DND-41 (cell line): ENCODE results near the gene ARHGAP25.

Source experiments
- EZH2 ChIP-seq: IDR thresholded peaks from 3 replicates; pipeline ENCODE4 v1.6.1; 2012; ENCODE audit warnings: borderline replicate concordance, low read depth, mild to moderate bottlenecking, moderate library complexity, low read length, inconsistent platforms; ENCODE audit not compliant: severe bottlenecking
- TF ChIP-seq, protein P1 (sequence below): IDR thresholded peaks from 2 replicates; pipeline ENCODE4 v1.5.1; 2012; ENCODE audit warnings: borderline replicate concordance, low read length, moderate library complexity, mild to moderate bottlenecking; ENCODE audit not compliant: poor library complexity, severe bottlenecking; ENCODE audit errors: extremely low read depth

DNA sequence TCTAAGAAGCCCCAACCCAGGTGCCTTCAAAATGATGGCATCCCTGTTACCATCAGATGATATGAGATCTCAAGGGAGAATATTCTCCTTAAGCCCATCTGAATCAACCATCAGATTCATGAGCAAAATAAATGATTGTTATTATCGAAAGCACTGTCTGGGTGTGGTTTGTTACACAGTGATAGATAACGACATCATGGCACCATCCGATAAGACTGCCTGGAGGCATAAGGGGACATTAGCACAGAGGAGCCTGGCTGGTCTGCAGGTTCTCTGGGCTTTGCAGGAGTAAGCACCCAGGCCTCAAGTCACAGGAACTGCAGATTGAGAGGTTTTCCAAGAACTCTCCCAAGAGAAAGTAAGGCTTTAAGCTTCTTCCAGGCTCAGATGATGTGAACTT, 120.9 kb downstream of the ARHGAP25 start:
- TF ChIP-seq, protein P1, sequence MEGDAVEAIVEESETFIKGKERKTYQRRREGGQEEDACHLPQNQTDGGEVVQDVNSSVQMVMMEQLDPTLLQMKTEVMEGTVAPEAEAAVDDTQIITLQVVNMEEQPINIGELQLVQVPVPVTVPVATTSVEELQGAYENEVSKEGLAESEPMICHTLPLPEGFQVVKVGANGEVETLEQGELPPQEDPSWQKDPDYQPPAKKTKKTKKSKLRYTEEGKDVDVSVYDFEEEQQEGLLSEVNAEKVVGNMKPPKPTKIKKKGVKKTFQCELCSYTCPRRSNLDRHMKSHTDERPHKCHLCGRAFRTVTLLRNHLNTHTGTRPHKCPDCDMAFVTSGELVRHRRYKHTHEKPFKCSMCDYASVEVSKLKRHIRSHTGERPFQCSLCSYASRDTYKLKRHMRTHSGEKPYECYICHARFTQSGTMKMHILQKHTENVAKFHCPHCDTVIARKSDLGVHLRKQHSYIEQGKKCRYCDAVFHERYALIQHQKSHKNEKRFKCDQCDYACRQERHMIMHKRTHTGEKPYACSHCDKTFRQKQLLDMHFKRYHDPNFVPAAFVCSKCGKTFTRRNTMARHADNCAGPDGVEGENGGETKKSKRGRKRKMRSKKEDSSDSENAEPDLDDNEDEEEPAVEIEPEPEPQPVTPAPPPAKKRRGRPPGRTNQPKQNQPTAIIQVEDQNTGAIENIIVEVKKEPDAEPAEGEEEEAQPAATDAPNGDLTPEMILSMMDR: no peak
- no peak for TF ChIP-seq EZH2
